GM19193 (cell line): ENCODE data around the gene C1orf210.

Experiments
- POLR2A ChIP-seq: IDR thresholded peaks from 4 replicates; pipeline ENCODE4 v1.6.1; 2011; ENCODE audit not compliant: insufficient read depth, insufficient read length; ENCODE audit errors: extremely low read depth

C1orf210 gene

GRCh38 chr1:43293176-43293575 lies 7.8 kb upstream of the C1orf210 start:
- TF ChIP-seq POLR2A, result no peak

- no peak for TF ChIP-seq POLR2A
These were observed 7.3 kb upstream of the C1orf210 start for GRCh38 chr1:43292679-43293078.

- no peak for TF ChIP-seq POLR2A
These were observed 6.8 kb upstream of the C1orf210 start for GRCh38 chr1:43292216-43292615.

DNA sequence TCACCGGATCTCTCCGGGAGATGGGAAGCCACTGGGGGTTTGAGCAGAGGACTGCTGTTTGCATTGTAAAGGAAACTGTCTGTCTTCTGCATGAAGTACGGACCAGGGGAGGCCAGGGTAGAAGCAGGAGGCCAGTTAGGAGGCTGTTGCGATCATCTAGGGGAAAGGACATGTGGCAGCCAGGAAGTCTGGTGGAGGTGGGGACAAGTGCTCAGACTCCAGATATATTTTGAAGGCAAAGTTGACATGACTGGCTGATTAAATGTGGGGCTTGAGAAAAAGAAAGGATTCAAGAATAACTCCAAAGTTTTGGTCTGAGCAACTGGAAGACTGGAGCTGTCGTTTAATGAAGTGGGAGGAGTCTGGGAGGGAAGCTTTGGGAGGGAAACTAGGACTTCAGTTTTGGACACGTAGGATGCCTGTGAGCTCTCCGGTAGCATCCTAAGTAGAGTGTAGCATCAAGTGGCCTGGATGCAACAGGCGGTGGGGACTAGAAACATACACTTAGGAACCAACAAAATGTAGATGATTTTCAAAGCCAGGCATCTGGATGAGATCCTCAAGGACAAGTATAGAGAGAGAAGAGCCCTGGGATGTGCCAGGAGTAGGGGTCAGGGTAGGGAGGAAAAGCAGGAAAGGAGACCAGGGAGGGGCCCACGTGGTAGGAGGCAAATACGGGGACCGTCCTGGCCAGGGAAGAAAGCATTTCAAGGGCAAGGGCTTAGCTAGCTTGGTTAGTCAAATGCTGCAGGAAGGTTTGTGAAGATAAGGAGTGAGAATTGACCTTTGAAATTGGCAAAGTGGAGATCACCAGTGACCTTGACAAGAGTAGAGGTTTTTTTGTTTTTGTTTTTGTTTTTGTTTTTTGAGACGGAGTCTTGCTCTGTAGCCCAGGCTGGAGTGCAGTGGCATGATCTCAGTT lies 3.7 kb upstream of the C1orf210 start:
- no peak for TF ChIP-seq POLR2A

DNA sequence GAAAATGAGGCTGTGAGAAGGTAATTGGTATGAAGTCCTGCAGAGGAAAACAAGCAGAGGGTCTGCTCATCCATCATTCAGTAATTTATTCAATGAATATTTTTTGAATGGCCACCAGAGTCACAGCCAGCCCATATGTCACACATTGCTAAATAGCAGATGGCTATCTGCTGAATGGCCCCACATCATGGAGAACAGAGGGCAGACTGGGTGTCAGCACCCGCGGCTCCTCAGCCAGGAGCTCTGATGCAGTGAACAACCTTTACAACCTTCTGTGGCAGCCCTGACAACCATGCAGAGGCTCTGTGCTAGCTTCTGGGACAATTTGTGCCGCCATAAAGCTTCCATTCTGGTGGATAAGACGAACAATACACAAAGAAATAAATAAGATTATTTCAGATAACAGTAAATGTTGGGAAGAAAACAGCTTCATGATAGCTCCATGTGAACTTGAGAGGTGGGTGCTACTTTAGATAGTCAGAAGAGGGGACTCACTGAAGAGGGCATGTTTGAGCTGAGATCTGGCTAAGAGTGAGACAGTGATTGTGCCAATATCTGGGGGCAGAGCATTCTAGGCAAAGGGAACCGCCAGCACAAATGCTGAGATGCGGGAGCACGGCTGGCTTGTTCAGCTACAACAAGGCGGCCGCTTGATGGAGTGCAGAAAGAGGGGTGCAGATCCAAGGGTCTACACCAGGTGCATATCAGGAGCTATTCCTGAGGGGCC lies 2.8 kb upstream of the C1orf210 start:
- TF ChIP-seq POLR2A, result no peak

- no peak for TF ChIP-seq POLR2A
These were observed 1.2 kb upstream of the C1orf210 start for GRCh38 chr1:43286533-43286932.

- TF ChIP-seq POLR2A, result no peak
These were observed 734 bp upstream of the C1orf210 start for GRCh38 chr1:43286115-43286514.

DNA sequence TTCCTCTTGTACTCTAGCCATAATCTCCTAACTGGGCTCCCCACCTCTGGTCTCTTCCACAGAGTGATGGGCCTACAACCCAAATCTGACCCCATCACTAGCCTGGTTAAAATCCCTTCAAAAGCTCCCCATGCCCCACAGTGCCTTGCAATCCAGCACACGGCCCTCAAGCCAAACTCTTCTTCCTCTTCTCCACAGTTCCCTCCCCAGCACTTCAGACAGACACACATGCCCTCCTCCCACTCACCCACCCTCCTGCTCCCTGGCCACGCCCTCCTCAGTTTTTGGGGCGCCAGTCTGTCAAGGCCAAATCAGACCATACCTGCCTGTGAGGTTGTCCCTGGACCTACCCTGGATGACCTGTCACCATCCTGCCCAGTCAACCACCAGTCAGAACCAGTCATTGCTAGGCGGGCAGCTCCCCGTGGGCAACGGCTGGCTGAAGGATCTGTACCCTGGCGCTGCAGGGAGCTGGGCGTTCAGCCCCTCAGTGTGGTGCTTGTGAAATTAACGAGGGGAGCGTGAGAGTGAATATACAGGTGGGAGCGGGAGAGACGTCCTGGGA lies 753 bp downstream of the C1orf210 start:
- no peak for TF ChIP-seq POLR2A

DNA sequence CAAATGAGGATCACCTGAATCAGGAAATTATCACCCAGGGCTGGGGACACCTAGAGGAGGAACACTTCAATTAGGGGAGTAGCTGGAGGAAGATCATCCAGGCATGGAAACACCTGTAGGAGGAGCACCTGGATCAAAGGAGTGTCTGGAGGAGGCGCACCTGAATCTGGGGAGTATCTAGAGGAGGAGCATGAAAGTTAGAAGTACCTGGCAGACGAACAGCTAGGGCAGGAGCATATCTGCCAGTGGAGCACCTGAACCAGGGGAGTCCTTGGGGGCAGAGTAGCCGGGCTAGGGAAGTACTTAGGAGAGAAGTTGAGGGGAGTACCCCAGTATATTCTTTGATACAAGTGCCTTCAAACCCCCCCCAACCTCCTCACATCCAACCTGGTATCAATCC lies 1.3 kb downstream of the C1orf210 start:
- no peak for TF ChIP-seq POLR2A

- TF ChIP-seq POLR2A, result no peak
These were observed 2.9 kb downstream of the C1orf210 start for GRCh38 chr1:43282220-43283195.

DNA sequence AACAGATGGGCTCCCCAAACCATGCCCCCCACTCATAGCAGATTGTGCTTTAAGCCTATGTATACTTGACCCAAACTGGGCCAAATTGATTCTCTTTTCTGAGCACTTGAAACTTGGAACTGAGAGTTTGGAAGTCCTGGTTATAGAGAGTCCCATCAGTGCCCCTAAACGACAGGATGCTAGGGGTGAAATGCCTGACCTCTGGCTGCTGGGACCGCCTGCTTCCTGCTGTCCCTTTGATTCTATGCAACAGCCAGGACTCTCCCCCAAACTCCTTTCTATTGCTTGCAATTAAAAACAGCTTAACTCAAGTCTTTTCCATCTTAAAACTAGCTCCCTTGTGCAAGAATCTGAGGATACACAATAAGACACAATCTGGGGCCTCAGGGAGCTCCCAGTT lies 4.7 kb downstream of the C1orf210 start:
- TF ChIP-seq POLR2A, result no peak

- no peak for TF ChIP-seq POLR2A
These were observed 5.7 kb downstream of the C1orf210 start for GRCh38 chr1:43279666-43280065.

DNA sequence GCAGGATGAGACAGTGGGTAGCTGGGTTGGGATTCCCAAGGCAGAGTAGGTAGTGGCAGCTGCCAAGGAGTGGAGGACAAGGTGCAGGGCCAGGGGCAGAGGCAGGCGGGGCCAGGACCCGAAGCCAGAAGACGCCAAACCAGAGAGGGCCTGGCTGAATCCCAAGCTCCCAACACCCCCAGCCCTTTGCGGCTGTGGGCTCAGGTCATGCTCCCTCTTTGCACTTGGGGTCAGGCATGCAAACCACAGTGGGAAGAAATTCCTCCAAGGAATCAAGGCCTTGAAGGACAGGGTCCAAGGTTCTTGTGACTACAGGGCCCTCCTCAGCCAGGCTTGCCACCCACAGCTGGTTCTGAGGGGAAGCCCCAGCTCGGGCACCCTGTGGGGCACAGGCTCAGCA lies 6.2 kb downstream of the C1orf210 start:
- TF ChIP-seq POLR2A, result no peak

- TF ChIP-seq POLR2A, result no peak
These were observed 8.1 kb downstream of the C1orf210 start for GRCh38 chr1:43277116-43277876.
